Activated T-cell treated with anti-CD3 and anti-CD28 coated beads, Interleukin-2, amount 50 U/mL, for 4 hours (primary cell): ENCODE measurements around the gene YEATS4. TPM values are rescaled to one million over a fixed set of nuclear protein-coding genes. Genes with fewer than 3 reads are reported as not detected.

Source experiments
- ATAC-seq, 2 donors: fragments of 200-7000 bp; cut with Tn5 transposase; one replicate each; pipeline ENCODE4 v1.10.0; 2021
- DNase-seq: peaks from one replicate; pipeline ENCODE4 v3.0.0-alpha.2; 2020
- H3K27me3 Mint-ChIP-seq: one replicate; pipeline ENCODE4 v1.8.0; 2021; ENCODE audit warnings: low read depth, mixed read lengths
- H3K36me3 Mint-ChIP-seq: one replicate; pipeline ENCODE4 v1.8.0; 2022; ENCODE audit warnings: mixed read lengths; ENCODE audit not compliant: insufficient read depth
- H3K4me1 Mint-ChIP-seq: one replicate; pipeline ENCODE4 v1.8.0; 2021; ENCODE audit warnings: low read depth, mixed read lengths
- H3K4me3 Mint-ChIP-seq: one replicate; pipeline ENCODE4 v1.8.0; 2021; ENCODE audit warnings: mild to moderate bottlenecking, moderate library complexity, mixed read lengths
- H3K9me3 Mint-ChIP-seq: one replicate; pipeline ENCODE4 v1.8.0; 2021; ENCODE audit warnings: mixed read lengths
- total RNA-seq, 3 donors: library from RNA; stranded (reverse); gene quantifications; one replicate each; pipeline ENCODE4 v1.2.1, GENCODE V29; 2021

The YEATS4 gene
- total RNA-seq, 3 donors from 2014 or later, result 36.2 to 53.3 (median 39.8) TPM

DNA sequence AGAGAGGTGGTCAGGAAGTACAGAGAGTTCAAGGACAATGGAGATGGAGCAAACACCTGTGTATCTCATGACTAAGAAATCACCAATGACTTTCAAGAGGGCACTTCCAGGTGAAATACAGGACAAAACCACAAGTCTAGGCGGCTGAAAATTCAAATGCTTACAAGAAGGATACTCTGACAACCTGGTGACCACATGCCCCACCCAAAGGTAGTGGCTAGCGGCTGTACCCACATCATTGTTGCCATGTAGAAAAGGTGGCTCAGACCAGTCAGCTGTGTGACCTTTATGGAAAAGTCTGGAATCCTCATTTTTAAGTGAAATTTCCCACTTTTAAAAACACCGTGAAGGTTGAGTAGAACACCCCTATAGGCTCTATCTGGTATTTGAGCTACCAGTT is 62.0 kb downstream of the YEATS4 start:
- H3K9me3 Mint-ChIP-seq, result no peaks in the 10 kb centered on the region
- H3K36me3 Mint-ChIP-seq, result no peaks in the 10 kb centered on the region
- no peaks in the 10 kb centered on the region for H3K4me1 Mint-ChIP-seq
- DNase-seq (no peak), ATAC-seq (no peak)
- H3K4me3 Mint-ChIP-seq, result no peak overlapping the region
- no peaks in the 10 kb centered on the region for H3K27me3 Mint-ChIP-seq

DNA sequence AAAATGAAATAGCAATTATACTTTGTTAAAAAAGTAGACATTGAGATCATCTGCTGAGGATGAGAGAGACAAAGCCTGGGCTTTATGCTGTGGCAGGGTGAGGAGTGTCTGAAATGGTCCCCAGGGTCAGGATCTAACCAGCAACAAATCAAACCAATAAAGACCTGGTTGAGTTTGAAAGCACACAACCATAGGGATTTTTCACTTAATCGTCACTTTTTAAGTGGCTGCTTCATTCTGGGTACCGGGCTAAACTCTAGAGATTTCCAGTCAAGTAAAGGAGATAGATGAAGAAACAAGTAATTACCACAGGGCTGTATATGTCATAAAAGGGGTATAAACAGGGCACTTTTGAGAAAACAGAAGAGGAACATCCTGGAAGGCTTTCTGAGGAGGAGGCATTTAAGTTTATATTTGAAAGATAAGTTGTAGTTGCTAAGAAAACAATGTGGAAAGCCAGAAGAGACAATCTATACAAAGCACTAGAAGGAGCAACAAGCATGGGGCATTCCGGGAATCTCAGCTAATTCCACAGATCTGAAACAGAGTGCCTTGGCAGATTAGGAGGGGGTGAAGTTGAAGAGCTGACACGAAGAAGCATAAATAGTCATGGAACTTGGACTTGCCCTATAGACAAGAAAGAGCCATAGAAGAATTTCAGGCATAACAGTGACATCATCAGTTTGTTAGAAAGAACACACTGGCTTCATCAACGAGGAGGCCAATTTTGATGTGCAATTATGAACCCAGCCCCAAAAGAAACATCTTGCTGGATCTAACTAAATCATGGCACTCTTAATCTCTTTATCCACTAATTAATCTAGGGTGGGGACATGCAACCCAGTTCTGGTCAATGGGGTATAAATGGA is 63.7 kb downstream of the YEATS4 start:
- H3K4me3 Mint-ChIP-seq, result no peak overlapping the region
- DNase-seq (no peak), ATAC-seq (no peak)
- no peaks in the 10 kb centered on the region for H3K4me1 Mint-ChIP-seq
- H3K36me3 Mint-ChIP-seq, result no peaks in the 10 kb centered on the region
- no peaks in the 10 kb centered on the region for H3K9me3 Mint-ChIP-seq
- H3K27me3 Mint-ChIP-seq, result no peaks in the 10 kb centered on the region

DNA sequence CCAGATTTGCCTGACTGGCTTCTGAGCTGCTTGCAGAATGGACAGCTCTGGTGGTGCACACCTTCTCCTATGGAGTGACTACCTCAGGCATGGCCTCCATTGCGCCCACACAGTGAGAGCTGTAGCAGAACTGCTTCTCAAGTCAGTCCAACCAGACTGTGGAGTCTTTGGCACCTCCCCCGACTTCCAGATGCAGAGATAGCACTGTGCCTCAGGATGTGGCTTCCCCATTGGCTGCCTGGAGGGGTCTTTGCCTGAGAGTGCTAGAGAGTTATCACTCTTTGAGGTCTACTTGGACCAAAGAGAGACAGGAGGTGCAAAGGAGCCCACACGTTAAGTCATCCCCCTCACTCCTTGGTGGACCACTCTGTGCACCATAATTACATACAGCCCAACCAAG is 65.9 kb downstream of the YEATS4 start:
- Mint-ChIP-seq H3K4me3 (no peak overlapping the region), H3K36me3 (no peaks in the 10 kb centered on the region), H3K27me3 (no peaks in the 10 kb centered on the region), H3K4me1 (no peaks in the 10 kb centered on the region), H3K9me3 (no peaks in the 10 kb centered on the region)
- ATAC-seq (no peak), DNase-seq (no peak)

DNA sequence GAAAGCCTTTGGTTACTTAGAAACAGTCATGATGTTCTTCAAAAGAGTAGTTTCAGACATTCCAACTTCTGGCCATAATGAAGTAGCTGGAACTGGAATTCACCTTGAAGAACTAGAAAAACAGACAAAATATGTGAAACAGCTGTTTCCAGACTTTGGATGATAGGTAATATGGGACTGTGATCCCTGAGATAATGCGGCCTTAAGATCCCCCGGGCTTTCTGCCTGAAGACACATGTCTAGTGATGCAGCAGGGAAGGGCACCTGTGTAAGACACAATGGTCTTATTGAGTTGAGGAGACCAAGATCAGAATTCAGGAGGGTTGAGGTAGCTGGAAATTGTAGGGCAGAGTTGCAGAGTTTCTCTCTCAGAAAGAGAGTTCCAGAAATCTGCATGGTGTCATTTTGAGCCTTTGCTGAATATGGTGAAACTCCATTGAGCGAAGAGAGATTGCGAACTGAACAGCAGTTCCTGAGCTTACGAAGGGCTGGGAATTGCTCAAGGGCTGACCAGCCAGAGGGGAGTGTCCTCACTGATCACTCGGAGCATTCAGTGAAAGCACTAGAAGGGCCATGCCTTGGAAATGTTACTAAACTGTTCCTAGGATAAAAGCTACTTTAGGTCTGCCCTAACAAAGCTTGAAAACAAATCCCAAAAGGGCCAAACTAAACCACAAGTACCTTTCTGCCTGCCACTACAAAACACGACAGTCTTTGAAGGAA is 69.0 kb downstream of the YEATS4 start:
- Mint-ChIP-seq H3K4me3 (no peak overlapping the region), H3K36me3 (no peaks in the 10 kb centered on the region), H3K9me3 (no peaks in the 10 kb centered on the region), H3K4me1 (no peaks in the 10 kb centered on the region), H3K27me3 (no peaks in the 10 kb centered on the region)
- ATAC-seq (no peak), DNase-seq (no peak)

DNA sequence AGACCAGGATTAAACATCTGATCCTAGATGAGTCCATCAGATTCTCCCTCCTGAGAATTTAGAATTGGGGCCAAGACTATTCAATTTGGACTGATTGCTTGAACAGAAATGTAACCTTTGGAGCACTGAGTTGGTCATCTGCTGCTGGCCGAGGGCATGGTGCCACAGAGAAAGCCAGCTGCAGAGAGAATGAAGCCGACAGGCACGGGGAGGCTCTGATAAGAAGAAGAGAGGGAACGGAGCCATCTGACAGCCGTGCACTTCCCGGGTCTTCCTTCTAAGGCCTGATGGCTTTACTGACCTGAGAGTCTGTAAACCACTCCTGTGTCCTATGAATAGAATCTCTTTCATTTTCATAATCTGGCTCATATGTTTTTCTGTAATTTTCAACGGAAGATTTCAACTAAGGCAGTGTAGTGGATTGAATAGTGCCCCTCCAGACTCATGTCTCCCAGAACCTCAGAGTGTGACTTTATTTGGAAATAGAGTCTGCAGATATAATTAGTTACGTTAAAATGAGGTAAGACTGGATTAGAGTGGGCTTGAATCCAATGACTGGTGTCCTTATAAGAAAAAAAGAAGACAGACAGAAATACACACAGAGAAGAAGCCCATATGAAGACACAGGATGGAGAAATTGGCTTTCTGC is 71.5 kb downstream of the YEATS4 start:
- Mint-ChIP-seq H3K9me3 (no peaks in the 10 kb centered on the region), H3K36me3 (no peaks in the 10 kb centered on the region), H3K27me3 (no peaks in the 10 kb centered on the region), H3K4me3 (no peak overlapping the region), H3K4me1 (no peaks in the 10 kb centered on the region)
- ATAC-seq (no peak), DNase-seq (no peak)

DNA sequence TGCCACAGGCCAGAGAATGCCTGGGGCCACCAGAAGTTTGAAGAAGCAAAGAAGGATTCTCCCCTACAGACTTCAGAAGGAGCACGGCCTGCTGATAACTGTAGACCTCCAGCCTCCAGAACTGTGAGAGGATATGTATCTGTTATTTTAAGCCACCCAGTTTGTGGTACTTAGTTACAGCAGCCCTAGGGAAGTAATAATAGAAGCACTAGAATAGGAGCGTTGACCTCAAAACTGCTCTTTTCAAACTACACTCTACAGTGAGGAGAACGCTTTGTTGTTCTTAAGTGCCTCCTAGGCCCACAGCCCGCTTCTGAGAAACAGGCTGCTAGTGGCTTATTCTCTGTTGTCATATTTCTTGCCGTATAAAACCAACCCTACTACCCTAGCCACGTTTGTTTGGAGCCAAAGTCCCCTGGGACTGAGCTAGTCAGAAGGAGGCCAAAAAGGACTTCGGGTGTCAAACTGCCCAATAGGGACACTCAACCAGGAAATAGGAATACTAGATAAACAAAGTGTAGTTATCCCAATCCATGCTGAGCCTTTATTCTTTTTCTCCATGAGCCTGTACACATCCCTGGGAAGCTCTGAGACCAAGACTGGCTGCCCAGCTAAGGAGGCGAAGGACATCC is 72.2 kb downstream of the YEATS4 start:
- DNase-seq (no peak), ATAC-seq (no peak)
- Mint-ChIP-seq H3K27me3 (no peaks in the 10 kb centered on the region), H3K4me3 (no peak overlapping the region), H3K9me3 (no peaks in the 10 kb centered on the region), H3K36me3 (no peaks in the 10 kb centered on the region), H3K4me1 (no peaks in the 10 kb centered on the region)

DNA sequence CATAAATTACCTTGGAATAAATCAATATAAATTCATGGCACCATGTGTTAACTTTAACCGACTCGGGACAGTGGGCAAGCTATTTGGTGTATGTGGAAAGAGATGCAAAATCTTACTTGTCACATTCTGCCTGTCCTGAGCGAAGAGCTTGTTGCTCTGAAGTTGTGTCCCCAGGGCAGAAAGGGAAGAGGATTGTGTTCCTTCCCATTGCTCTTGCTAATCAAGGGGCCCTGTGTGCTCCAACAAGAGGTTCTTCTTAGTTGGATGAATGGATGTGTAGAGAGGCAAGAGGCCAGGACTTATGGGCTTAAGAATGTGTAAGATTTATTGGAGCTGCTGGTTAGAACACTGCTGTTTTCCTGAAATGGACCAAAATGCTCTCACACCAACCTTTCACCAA is 74.1 kb downstream of the YEATS4 start:
- no peak for ATAC-seq
- no peaks in the 10 kb centered on the region for H3K4me1 Mint-ChIP-seq
- no peaks in the 10 kb centered on the region for H3K9me3 Mint-ChIP-seq
- H3K36me3 Mint-ChIP-seq, result no peaks in the 10 kb centered on the region
- DNase-seq, result no peak
- no peak overlapping the region for H3K4me3 Mint-ChIP-seq
- no peaks in the 10 kb centered on the region for H3K27me3 Mint-ChIP-seq

DNA sequence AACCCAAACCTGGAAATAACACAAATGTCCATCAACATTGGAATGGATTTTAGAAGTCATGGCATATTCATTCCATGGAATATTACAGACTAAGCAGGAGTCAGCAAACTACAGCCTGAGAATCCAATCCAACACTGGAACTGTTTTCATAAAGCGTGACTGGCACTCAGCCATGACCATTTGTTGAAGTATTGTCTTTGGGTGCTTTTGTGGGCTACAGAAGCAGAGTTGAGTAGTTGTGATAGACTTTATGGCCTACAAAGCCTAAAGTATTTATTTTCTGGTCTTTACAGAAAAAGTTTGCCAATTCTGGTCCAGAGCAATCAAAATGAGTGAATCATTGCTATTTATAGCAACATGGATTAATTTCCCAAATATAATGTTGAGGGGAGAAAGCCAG is 76.1 kb downstream of the YEATS4 start:
- H3K9me3 Mint-ChIP-seq, result no peaks in the 10 kb centered on the region

DNA sequence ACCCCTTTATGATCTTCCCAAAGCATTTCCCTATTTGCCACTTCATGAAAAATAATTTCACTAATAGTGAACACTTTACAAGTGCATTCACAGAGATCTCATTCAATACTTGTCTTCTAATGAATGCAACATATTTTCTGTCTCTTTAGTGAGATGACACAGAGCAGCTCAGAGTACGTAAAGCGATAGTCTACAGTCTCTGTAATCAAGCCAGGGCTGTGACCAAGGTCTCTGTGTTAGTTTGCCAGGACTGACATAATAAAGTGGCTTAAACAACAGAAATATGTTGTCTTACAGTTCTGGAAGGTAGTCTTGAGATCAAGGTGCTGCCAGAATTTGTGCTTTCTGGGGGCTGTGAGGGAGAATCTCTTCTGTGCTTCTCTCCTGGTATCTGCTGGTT is 77.5 kb downstream of the YEATS4 start:
- no peaks in the 10 kb centered on the region for H3K36me3 Mint-ChIP-seq
- no peaks in the 10 kb centered on the region for H3K4me1 Mint-ChIP-seq
- H3K9me3 Mint-ChIP-seq, result no peaks in the 10 kb centered on the region
- H3K4me3 Mint-ChIP-seq, result no peak overlapping the region
- H3K27me3 Mint-ChIP-seq, result no peaks in the 10 kb centered on the region
- DNase-seq, result no peak
- ATAC-seq, result no peak

More for the DNA sequence above, 76.1 kb downstream of the YEATS4 start:
- ATAC-seq, result no peak
- H3K4me1 Mint-ChIP-seq, result no peaks in the 10 kb centered on the region
- H3K36me3 Mint-ChIP-seq, result no peaks in the 10 kb centered on the region
- H3K27me3 Mint-ChIP-seq, result no peaks in the 10 kb centered on the region
- DNase-seq, result no peak
- H3K4me3 Mint-ChIP-seq, result no peak overlapping the region

DNA sequence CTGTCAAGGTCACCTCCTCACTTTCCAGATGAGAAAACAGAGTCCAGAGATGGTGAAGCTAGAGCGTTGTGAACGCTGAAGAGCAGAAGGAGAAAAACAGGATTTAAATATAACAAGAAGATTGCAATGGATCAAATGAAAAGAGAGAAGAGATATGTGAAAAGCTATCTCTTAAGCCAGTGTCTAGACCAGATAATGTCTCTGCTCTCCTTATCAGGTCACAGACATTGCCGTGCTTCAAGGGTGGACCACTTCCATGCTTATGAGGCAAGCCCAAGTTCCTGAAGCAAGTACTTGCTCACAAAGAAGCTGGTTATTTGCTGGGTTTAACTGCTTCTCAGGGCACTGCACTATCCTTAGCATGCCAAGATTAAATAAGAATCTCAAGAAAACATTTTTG is 79.0 kb downstream of the YEATS4 start:
- Mint-ChIP-seq H3K4me1 (no peaks in the 10 kb centered on the region), H3K27me3 (no peaks in the 10 kb centered on the region), H3K9me3 (no peaks in the 10 kb centered on the region), H3K36me3 (no peaks in the 10 kb centered on the region), H3K4me3 (no peak overlapping the region)
- no peak for ATAC-seq
- no peak for DNase-seq

DNA sequence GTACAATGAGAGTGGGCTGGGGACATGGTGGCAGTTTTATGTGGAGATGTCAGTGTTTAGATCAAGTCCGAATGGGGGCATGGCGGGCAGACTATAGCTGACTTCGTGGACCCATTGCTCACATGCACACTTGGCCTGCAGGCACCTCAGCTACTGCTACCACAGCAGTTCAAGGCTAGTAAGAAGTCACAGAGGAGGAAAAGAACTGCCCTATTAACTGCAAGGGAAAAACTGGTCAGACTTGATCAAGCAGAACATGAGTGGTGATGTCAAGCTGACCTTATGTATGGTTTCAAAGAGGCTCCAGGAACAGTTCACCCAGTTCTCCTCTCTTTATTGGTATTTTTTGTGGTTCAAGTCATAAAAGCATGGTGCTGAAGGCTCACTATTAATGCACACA is 80.5 kb downstream of the YEATS4 start:
- H3K36me3 Mint-ChIP-seq, result no peaks in the 10 kb centered on the region
- ATAC-seq (no peak), DNase-seq (no peak)
- no peaks in the 10 kb centered on the region for H3K27me3 Mint-ChIP-seq
- no peaks in the 10 kb centered on the region for H3K4me1 Mint-ChIP-seq
- no peak overlapping the region for H3K4me3 Mint-ChIP-seq
- H3K9me3 Mint-ChIP-seq, result no peaks in the 10 kb centered on the region

Other genes starting within 250 kb of the YEATS4 start
- gene CPSF6, start 120.2 kb upstream of the YEATS4 start, total RNA-seq, result 100 to 1,000 TPM in 1 of 3 donors, 10 to 100 TPM in 2; 94.5 to 103 (median 95.3) TPM
- gene LYZ, start 11.4 kb upstream of the YEATS4 start, total RNA-seq, result 1 to 10 TPM in 2 of 3 donors, under 1 TPM in 1; 0.71 to 1.8 (median 1.4) TPM
- gene FRS2, start 110.6 kb downstream of the YEATS4 start, total RNA-seq, result 10 to 100 TPM in 1 of 3 donors, 1 to 10 TPM in 2; 8.9 to 10.8 (median 9.9) TPM
- 100 to 1,000 TPM; 589 to 616 (median 611) TPM for gene CCT2, start 225.7 kb downstream of the YEATS4 start, total RNA-seq